Ecto neural progenitor cell (in vitro differentiated cells): ENCODE measurements around the gene KIAA1143.

Experiments used
- DNase-seq: peaks from one replicate; pipeline ENCODE4 v3.0.0-alpha.2; 2018; ENCODE audit warnings: low spot score

Gene KIAA1143

GRCh38 chr3:44761424-44762169 lies at the start of gene KIAA1143, which contains the start of gene KIF15:
KIAA1143 (minus strand) TSS chr3:44761619; CDS start chr3:44761602, 17 bp downstream.
KIF15 (plus strand) TSS chr3:44761794; CDS start chr3:44761866, 72 bp downstream.
- peak; percentile 97 for DNase-seq

DNA sequence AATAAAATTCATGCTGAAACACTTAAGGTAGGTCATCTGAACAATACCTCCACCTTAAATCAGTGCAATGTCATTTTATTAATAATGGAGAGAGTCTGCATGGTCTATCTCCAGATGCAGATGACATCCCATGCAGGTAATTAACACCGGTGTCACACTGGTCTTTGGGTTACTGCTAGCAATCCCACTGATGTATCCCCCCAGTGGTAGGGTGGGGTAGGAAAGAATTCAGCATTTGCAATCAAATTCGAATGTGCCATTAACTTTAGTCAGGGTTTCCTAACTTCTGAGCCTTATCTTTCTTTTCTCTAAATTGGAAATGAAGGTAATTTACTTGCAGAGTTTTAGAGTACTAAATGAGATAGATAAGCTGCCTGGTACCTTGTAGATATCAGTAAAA lies 44.5 kb upstream of the KIAA1143 start:
- DNase-seq: no peak

- no peak for DNase-seq
Measured at GRCh38 chr3:44803298-44803697, 41.9 kb upstream of the KIAA1143 start.

GRCh38 chr3:44802011-44802410 lies 40.6 kb upstream of the KIAA1143 start:
- no peak for DNase-seq

GRCh38 chr3:44795197-44795596 lies 33.8 kb upstream of the KIAA1143 start:
- DNase-seq: no peak

GRCh38 chr3:44782891-44783290 lies 21.5 kb upstream of the KIAA1143 start:
- no peak for DNase-seq

DNA sequence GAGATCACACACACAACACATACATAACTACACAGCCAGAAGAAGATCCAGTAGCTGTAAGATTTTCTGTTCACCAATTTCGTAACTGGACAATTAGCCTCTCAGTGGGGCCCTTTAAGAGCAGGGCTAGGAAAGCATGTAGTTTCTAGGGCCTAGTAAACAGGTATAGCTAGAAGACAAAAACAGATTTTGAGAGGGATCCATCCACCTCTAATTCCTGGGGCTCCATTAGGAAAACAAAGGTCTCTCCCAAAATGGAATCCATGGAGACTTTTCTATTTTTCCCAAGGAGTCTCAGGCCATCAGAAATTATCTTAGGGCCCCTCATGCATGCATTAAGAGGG lies 10.7 kb upstream of the KIAA1143 start:
- no peak for DNase-seq

DNA sequence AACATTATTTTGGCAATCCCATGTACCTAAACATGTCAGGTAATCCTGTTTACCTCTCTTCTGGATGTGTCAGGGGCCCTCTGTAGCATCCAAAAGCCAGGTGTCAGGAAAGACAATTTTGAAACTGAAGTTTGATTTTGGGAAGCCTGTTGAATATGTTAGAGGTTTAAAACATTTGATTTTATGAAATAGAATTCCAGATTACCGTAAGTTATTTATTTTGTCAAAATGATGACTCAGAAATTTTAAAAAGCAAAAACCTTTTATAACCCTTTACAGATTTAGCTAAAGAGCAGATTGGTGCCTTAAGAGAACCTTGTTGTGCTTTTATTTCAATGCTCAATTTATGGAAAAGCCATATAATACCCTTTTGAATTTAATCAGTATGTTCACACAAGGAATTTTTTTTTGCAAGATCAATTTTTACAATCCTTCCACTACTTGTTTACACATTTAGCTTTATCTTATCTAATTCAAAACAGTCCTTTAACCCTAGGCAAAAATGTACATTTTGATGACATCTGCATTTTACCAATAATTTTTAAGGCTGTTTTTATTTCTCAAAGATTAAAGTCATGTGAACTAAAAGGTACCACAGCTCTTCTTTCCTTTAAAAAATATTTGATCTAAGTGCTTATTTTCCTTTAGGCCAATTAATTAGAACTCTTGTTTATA lies 10.1 kb upstream of the KIAA1143 start:
- no peak for DNase-seq

DNA sequence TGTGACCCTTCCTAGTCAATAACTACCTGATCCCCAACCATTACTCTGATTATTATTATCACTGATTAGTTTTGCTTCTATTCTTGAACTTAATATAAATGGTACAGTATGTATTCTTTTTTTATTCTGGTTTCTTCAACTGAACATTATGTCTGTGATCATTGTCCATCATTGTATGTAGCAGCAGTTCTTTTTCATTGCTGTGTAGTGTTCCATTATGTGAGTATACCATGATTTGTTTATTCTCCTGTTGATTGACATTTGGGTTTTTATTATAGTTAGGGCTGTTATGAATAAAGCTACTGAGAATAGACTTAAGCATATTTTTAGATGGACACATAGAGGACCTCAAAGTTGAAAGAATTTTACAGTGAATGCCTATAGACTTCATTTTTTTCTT lies 2.8 kb upstream of the KIAA1143 start:
- DNase-seq: no peak

DNA sequence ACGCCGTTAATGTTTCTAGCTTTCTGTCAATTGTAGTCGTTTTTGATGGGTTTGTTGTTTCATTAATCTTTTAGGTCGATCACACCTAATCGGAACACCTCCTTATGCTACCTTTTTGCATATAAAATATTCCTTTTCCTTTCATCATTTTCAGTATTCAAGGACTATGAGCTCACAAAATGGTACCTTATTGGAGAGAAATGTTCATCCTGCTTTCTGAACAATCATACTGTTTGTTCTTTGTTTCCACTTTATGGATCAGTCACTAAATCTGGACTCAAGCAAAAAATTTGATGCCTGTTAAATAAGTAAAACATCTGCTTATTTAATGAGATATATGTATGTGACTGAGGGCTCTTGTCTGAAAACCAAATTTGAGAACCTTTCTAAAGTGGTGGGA lies 1.3 kb upstream of the KIAA1143 start:
- no peak for DNase-seq

GRCh38 chr3:44762170-44762677 lies 805 bp upstream of the KIAA1143 start:
- no peak for DNase-seq

DNA sequence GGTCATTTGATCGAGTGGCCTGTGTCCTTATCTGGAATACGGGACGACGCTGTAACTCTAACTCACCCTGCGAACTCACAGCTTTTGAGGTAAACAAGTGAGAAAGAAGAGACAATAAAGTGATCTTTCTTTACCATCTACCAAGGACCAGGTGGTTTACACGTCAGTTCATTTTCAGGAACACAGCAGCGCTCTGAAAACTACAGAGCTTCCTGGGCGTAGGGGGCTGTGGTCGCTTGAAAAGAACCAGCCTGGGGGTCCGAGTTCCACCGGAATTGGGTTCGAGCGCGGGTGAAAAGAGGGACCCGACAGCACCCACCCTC lies 357 bp downstream of the KIAA1143 start:
- DNase-seq: no peak

GRCh38 chr3:44734646-44735168 lies 26.7 kb downstream of the KIAA1143 start:
- no peak for DNase-seq

- peak; percentile 92 for DNase-seq
Measured at GRCh38 chr3:44729384-44729910, 32.0 kb downstream of the KIAA1143 start, which contains the start of gene ZNF501. ZNF501 (plus strand) TSS chr3:44729635; CDS start chr3:44734422, 4,787 bp downstream.

DNA sequence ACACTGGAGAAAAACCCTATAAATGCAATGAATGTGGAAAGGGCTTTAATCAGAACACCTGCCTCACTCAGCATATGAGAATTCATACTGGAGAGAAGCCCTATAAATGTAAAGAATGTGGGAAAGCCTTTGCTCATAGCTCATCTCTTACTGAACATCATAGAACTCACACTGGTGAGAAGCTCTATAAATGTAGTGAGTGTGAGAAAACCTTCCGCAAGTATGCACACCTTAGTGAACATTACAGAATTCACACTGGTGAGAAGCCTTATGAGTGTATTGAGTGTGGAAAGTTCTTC lies 39.4 kb downstream of the KIAA1143 start:
- DNase-seq: no peak

GRCh38 chr3:44721231-44722102 lies 40.0 kb downstream of the KIAA1143 start:
- DNase-seq: no peak

GRCh38 chr3:44712455-44713075 lies 48.9 kb downstream of the KIAA1143 start, which contains the start of gene ZNF502:
ZNF502 (plus strand) TSS chr3:44712660; CDS start chr3:44720262, 7,602 bp downstream.
- peak; percentile 78 for DNase-seq
